Endodermal cell (in vitro differentiated cells): ENCODE measurements around the gene COA3. TPM values are rescaled to one million over a fixed set of nuclear protein-coding genes. Genes with fewer than 3 reads are reported as not detected.

Experiments
- DNase-seq: peaks from one replicate; pipeline ENCODE4 v3.0.0-alpha.2; 2017
- H3K27ac ChIP-seq: 2 replicates; pipeline ENCODE4 v1.5.1; 2013; ENCODE audit warnings: mild to moderate bottlenecking, low read depth, low read length, moderate library complexity
- H3K27me3 ChIP-seq: 2 replicates; pipeline ENCODE4 v1.6.1; 2013; ENCODE audit warnings: mild to moderate bottlenecking, low read length, moderate library complexity; ENCODE audit not compliant: insufficient read depth, control insufficient read depth, poor library complexity, severe bottlenecking
- H3K36me3 ChIP-seq: 2 replicates; pipeline ENCODE4 v1.7.0; 2013; ENCODE audit warnings: mild to moderate bottlenecking, low read length, moderate library complexity; ENCODE audit not compliant: control insufficient read depth, insufficient read depth
- H3K4me1 ChIP-seq: one replicate; pipeline ENCODE4 v1.7.0; 2013; ENCODE audit warnings: low read length; ENCODE audit not compliant: control insufficient read depth, insufficient read depth
- H3K4me3 ChIP-seq: 2 replicates; pipeline ENCODE4 v1.5.1; 2013; ENCODE audit warnings: mild to moderate bottlenecking, low read length, moderate library complexity
- H3K9ac ChIP-seq: 2 replicates; pipeline ENCODE4 v1.6.1; 2013; ENCODE audit warnings: mild to moderate bottlenecking, low read length, moderate library complexity; ENCODE audit not compliant: poor library complexity, severe bottlenecking; ENCODE audit errors: extremely low read depth
- H3K9me3 ChIP-seq: 2 replicates; pipeline ENCODE4 v1.6.1; 2013; ENCODE audit warnings: mild to moderate bottlenecking, low read length, moderate library complexity; ENCODE audit not compliant: control insufficient read depth
- H3K27ac Mint-ChIP-seq: 2 replicates; pipeline ENCODE4 v1.8.0; 2020; ENCODE audit warnings: mixed read lengths
- H3K27me3 Mint-ChIP-seq: 2 replicates; pipeline ENCODE4 v1.8.0; 2021; ENCODE audit warnings: mild to moderate bottlenecking, mixed read lengths; ENCODE audit not compliant: insufficient read depth
- H3K36me3 Mint-ChIP-seq: 2 replicates; pipeline ENCODE4 v1.8.0; 2020; ENCODE audit warnings: low read depth, mixed read lengths
- H3K4me1 Mint-ChIP-seq: 2 replicates; pipeline ENCODE4 v1.8.0; 2020; ENCODE audit warnings: mixed read lengths
- H3K4me3 Mint-ChIP-seq: 2 replicates; pipeline ENCODE4 v1.8.0; 2020; ENCODE audit warnings: mild to moderate bottlenecking, moderate library complexity, mixed read lengths
- H3K9me3 Mint-ChIP-seq: 2 replicates; pipeline ENCODE4 v1.8.0; 2020; ENCODE audit warnings: mild to moderate bottlenecking, mixed read lengths
- WGBS, 2 experiments: methylation state at CpG; one replicate each; pipeline versions ENCODE4 v1.1.5 to v1.1.7; 2013; ENCODE audit warnings: missing lambda C conversion rate in 2 of 2, mixed read lengths in 1 of 2; ENCODE audit not compliant: insufficient coverage in 1 of 2, insufficient read length in 1 of 2; 5-methylcytosine and 5-hydroxymethylcytosine counted together
- total RNA-seq, 2 donors: library from RNA; stranded (reverse); fragmentation: NEBNext Ultra II Directional in 1 of 2; extraction: Animal tissue kit (Norgen Biotek cat#: 25700) in 1 of 2; gene quantifications; 2 replicates in 1 of 2; 3 replicates in 1 of 2; pipeline ENCODE4 v1.2.1, GENCODE V29; 2021
- TF ChIP-seq, protein P1 (sequence below): fragments of 200-600 bp; sonication (generic); conservative IDR thresholded peaks from 2 replicates; pipeline ENCODE4 v1.5.0; 2021; ENCODE audit warnings: antibody characterized with exemption, mild to moderate bottlenecking

Gene COA3
- total RNA-seq, 2 donors from 2014 or later, result 64.6 to 67.8 TPM

GRCh38 chr17:42809250-42809649 is 10.7 kb upstream of the COA3 start:
- Mint-ChIP-seq H3K36me3 (peaks cover 37% of the 10 kb centered on the region), H3K27ac (no peak overlapping the region), H3K9me3 (no peaks in the 10 kb centered on the region), H3K4me3 (no peak overlapping the region), H3K4me1 (no peaks in the 10 kb centered on the region), H3K27me3 (no peaks in the 10 kb centered on the region)
- no peaks in the 10 kb centered on the region for H3K27me3 ChIP-seq
- peaks cover 41% of the 10 kb centered on the region for H3K36me3 ChIP-seq
- H3K4me3 ChIP-seq, result no peak overlapping the region
- no peaks in the 10 kb centered on the region for H3K9me3 ChIP-seq
- 91 to 100% methylated on average over 3 of the region's 3 CpGs for WGBS, 2 experiments
- no peak overlapping the region for H3K27ac ChIP-seq
- TF ChIP-seq, protein P1, sequence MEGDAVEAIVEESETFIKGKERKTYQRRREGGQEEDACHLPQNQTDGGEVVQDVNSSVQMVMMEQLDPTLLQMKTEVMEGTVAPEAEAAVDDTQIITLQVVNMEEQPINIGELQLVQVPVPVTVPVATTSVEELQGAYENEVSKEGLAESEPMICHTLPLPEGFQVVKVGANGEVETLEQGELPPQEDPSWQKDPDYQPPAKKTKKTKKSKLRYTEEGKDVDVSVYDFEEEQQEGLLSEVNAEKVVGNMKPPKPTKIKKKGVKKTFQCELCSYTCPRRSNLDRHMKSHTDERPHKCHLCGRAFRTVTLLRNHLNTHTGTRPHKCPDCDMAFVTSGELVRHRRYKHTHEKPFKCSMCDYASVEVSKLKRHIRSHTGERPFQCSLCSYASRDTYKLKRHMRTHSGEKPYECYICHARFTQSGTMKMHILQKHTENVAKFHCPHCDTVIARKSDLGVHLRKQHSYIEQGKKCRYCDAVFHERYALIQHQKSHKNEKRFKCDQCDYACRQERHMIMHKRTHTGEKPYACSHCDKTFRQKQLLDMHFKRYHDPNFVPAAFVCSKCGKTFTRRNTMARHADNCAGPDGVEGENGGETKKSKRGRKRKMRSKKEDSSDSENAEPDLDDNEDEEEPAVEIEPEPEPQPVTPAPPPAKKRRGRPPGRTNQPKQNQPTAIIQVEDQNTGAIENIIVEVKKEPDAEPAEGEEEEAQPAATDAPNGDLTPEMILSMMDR, result no peak
- DNase-seq, result no peak
- H3K4me1 ChIP-seq, result no peaks in the 10 kb centered on the region
- no peak overlapping the region for H3K9ac ChIP-seq

GRCh38 chr17:42806249-42806648 is 7.7 kb upstream of the COA3 start:
- Histone ChIP-seq H3K4me1 (peaks cover 3% of the 10 kb centered on the region), H3K9me3 (no peaks in the 10 kb centered on the region), H3K27me3 (no peaks in the 10 kb centered on the region), H3K27ac (no peak overlapping the region), H3K36me3 (peaks cover 25% of the 10 kb centered on the region), H3K4me3 (no peak overlapping the region), H3K9ac (no peak overlapping the region)
- TF ChIP-seq, protein P1, result no peak
- no peak for DNase-seq
- WGBS, 2 experiments, result 89% methylated on average over 1 of the region's 1 CpG; no CpG with 5 or more reads in 1 of the 2 experiments
- Mint-ChIP-seq H3K9me3 (no peaks in the 10 kb centered on the region), H3K27ac (no peak overlapping the region), H3K4me3 (no peak overlapping the region), H3K4me1 (peaks cover 22% of the 10 kb centered on the region), H3K27me3 (no peaks in the 10 kb centered on the region), H3K36me3 (peaks cover 23% of the 10 kb centered on the region)

GRCh38 chr17:42804918-42805367 is 6.4 kb upstream of the COA3 start:
- Mint-ChIP-seq H3K27me3 (peaks cover 11% of the 10 kb centered on the region), H3K27ac (no peak overlapping the region), H3K4me1 (peaks cover 22% of the 10 kb centered on the region), H3K4me3 (no peak overlapping the region), H3K9me3 (no peaks in the 10 kb centered on the region), H3K36me3 (peaks cover 14% of the 10 kb centered on the region)
- no peak overlapping the region for H3K4me3 ChIP-seq
- H3K27me3 ChIP-seq, result no peaks in the 10 kb centered on the region
- WGBS, 2 experiments, result 96 to 100% methylated on average over 1 of the region's 1 CpG
- no peak for DNase-seq
- no peaks in the 10 kb centered on the region for H3K9me3 ChIP-seq
- TF ChIP-seq, protein P1, result no peak
- no peak overlapping the region for H3K27ac ChIP-seq
- peaks cover 12% of the 10 kb centered on the region for H3K36me3 ChIP-seq
- H3K9ac ChIP-seq, result no peak overlapping the region
- peaks cover 3% of the 10 kb centered on the region for H3K4me1 ChIP-seq
